ENCODE data around the gene DOC2B.

GRCh38 chr17:222172-222571 lies 40.7 kb upstream of the DOC2B start:
- no peak for TF ChIP-seq CTCF (optimal IDR thresholded peaks at IDR 0.05 in 1 of 3, IDR thresholded peaks at IDR 0.05 in 1 of 3, conservative IDR thresholded peaks at IDR 0.05 in 1 of 3; ENCODE audit: extremely low read depth in 1 of 3, insufficient read depth in 2 of 3, low read length in 3 of 3)
- TF ChIP-seq EZH2 (IDR thresholded peaks at IDR 0.05; ENCODE audit: low read length): no peak
